ENCODE data around the gene CCR7.

Gene CCR7

DNA sequence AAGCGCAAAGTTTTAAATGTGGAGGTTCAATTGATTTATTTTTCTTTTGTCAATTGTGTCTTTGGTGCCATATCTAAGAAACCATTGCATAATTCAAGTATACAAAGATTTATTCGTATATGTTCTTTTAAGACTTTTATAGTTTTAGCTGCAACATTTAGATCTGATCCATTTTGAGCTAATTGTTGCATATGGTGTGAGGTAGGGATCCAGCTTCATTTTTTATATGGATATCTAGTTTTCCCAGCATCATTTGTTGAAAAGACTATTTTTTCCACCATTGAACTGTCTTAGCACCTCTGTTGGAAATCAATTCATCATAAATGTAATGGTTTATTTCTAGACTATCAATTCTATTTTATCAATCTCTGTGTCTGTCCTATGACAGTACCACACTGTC is 2.1 kb upstream of the CCR7 start:
- Histone ChIP-seq H3K4me1 (ENCODE audit: control insufficient read depth, insufficient read depth, low read length) (no peaks in the 10 kb centered on the region), H3K27ac (ENCODE audit: extremely low read depth, low read depth, low read length) (no peak overlapping the region), H3K9me3 (ENCODE audit: control insufficient read depth, insufficient read depth, low read depth, low read length) (no peaks in the 10 kb centered on the region), H3K36me3 (ENCODE audit: control insufficient read depth in 2 of 2, insufficient read depth in 1 of 2, low read length in 2 of 2) (no peaks in the 10 kb centered on the region), H3K4me3 (ENCODE audit: low read depth, low read length) (no peak overlapping the region)
- TF ChIP-seq KLF10 (tag by site-specific recombination; IDR thresholded peaks at IDR 0.05): no peak
- TF ChIP-seq SETDB1 (IDR thresholded peaks at IDR 0.05; ENCODE audit: insufficient read length, low read length): peak; percentile 61
- TF ChIP-seq ZNF292 (tag by site-specific recombination; IDR thresholded peaks at IDR 0.05; ENCODE audit: borderline replicate concordance, low read depth): no peak
- POLR2A ChIA-PET: interaction anchor here (0.7 kb wide), 1 partner anchor 44 kb away, joined by 3 read pairs; no protein-coding TSS in a partner anchor
- CTCF ChIA-PET: interaction anchor here (1.3 kb wide), 1 partner anchor 11 kb away, joined by 7 read pairs; no protein-coding TSS in a partner anchor

GRCh38 chr17:40565769-40566409 is 617 bp upstream of the CCR7 start:
- Histone ChIP-seq H3K36me3 (ENCODE audit: control insufficient read depth in 2 of 2, insufficient read depth in 1 of 2, low read length in 2 of 2) (no peaks in the 10 kb centered on the region), H3K4me3 (ENCODE audit: low read depth, low read length) (no peak overlapping the region), H3K9me3 (ENCODE audit: control insufficient read depth, insufficient read depth, low read depth, low read length) (no peaks in the 10 kb centered on the region), H3K27ac (ENCODE audit: extremely low read depth, low read depth, low read length) (no peak overlapping the region), H3K4me1 (ENCODE audit: control insufficient read depth, insufficient read depth, low read length) (no peaks in the 10 kb centered on the region)
- TF ChIP-seq ZEB2 (tag by site-specific recombination; IDR thresholded peaks at IDR 0.05) (no peak), TCF7L2 (IDR thresholded peaks at IDR 0.05; ENCODE audit: borderline replicate concordance, low read depth, low read length) (no peak), SALL2 (tag by site-specific recombination; IDR thresholded peaks at IDR 0.05; ENCODE audit: borderline replicate concordance) (no peak), ZNF544 (tag by site-specific recombination; IDR thresholded peaks at IDR 0.05) (no peak), GLI4 (tag by site-specific recombination; IDR thresholded peaks at IDR 0.05) (no peak), KLF7 (tag by site-specific recombination; IDR thresholded peaks at IDR 0.05; ENCODE audit: borderline replicate concordance) (no peak), YY1 (tag by site-specific recombination; IDR thresholded peaks at IDR 0.05) (no peak), ZNF768 (tag by site-specific recombination; IDR thresholded peaks at IDR 0.05) (no peak), BCL6B (tag by site-specific recombination; IDR thresholded peaks at IDR 0.05) (no peak), ZIC2 (tag by site-specific recombination; IDR thresholded peaks at IDR 0.05) (no peak), MZF1 (tag by site-specific recombination; IDR thresholded peaks at IDR 0.05; ENCODE audit: borderline replicate concordance) (no peak), ZNF16 (tag by site-specific recombination; IDR thresholded peaks at IDR 0.05; ENCODE audit: low read depth) (no peak), KLF10 (tag by site-specific recombination; IDR thresholded peaks at IDR 0.05) (no peak)
- TF ChIP-seq, protein P1, sequence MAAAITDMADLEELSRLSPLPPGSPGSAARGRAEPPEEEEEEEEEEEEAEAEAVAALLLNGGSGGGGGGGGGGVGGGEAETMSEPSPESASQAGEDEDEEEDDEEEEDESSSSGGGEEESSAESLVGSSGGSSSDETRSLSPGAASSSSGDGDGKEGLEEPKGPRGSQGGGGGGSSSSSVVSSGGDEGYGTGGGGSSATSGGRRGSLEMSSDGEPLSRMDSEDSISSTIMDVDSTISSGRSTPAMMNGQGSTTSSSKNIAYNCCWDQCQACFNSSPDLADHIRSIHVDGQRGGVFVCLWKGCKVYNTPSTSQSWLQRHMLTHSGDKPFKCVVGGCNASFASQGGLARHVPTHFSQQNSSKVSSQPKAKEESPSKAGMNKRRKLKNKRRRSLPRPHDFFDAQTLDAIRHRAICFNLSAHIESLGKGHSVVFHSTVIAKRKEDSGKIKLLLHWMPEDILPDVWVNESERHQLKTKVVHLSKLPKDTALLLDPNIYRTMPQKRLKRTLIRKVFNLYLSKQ (tag by site-specific recombination; IDR thresholded peaks at IDR 0.05; ENCODE audit: borderline replicate concordance): no peak
- ChIA-PET POLR2A (no interaction called here), CTCF (interaction anchor here (0.6 kb wide), 1 partner anchor 194 kb away, joined by 3 read pairs; no protein-coding TSS in a partner anchor)

- no peak for TF ChIP-seq ZNF184 (tag by site-specific recombination; IDR thresholded peaks at IDR 0.05)
- no peak for TF ChIP-seq ZNF148 (tag by site-specific recombination; IDR thresholded peaks at IDR 0.05; ENCODE audit: borderline replicate concordance)
- TF ChIP-seq ZNF555 (tag by site-specific recombination; conservative IDR thresholded peaks at IDR 0.05): no peak
- H3K4me3 ChIP-seq (ENCODE audit: low read depth, low read length): no peak overlapping the region
- H3K36me3 ChIP-seq (ENCODE audit: control insufficient read depth in 2 of 2, insufficient read depth in 1 of 2, low read length in 2 of 2): no peaks in the 10 kb centered on the region
- H3K9me3 ChIP-seq (ENCODE audit: control insufficient read depth, insufficient read depth, low read depth, low read length): no peaks in the 10 kb centered on the region
- POLR2A ChIA-PET: no interaction called here
- H3K4me1 ChIP-seq (ENCODE audit: control insufficient read depth, insufficient read depth, low read length): no peaks in the 10 kb centered on the region
- CTCF ChIA-PET: interaction anchor here (8.1 kb wide), 1 partner anchor 29 kb away, joined by 140 read pairs; no protein-coding TSS in a partner anchor
- H3K27ac ChIP-seq (ENCODE audit: extremely low read depth, low read depth, low read length): no peak overlapping the region
These were observed 933 bp downstream of the CCR7 start for GRCh38 chr17:40564195-40564882.

All from HEK293 (cell line).